SIG-M5 (cell line): ENCODE measurements around the gene PAPOLA.

ENCODE experiments used
- DNase-seq: peaks from one replicate; lab custom pipeline; 2025; lab: John Stamatoyannopoulos, UW

Gene PAPOLA

GRCh38 chr14:96586056-96586455 is 83.9 kb downstream of the PAPOLA start:
- no peak for DNase-seq

DNA sequence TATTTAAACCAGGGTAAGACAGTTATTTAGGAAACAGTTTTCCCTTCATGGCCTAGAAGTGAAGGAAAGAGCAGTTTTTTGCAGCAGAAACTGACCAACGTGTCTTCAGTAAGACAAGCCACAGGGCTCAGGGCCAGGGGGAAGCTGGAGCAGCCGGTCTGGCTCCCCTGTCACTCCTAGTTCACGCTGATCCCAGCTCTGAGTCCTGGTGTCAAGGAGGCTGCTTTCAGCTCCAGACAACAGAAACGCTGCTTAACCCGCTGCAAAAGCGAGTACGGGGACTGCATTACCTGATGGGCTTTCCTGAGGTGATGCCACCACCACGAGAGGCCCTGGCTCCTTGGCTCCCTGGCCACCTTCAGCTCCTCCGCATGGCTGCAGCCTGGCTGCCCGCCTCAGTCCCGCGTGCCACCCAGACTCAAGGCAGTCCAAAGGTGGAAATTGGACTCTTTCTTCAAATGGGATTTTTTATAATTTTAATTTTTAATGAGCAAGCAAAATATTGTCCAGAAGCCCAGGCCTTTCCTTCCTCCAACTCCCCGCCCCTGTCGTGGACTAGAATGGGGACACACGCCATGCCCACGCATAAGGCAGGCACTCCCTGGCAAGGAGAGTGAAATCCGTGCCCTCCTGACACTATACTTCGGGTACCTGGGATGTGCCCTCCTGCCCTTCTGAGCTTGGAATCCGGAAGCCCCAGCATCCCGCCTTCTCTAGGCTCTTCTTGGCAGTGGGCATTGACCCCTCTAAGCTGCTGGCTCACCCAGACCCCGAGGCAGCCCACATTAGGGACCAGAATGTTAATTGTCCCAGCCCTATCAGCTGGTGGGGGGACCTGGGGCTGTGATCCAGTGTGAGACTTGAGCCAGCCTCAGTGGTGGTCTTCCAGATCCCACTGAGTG is 85.0 kb downstream of the PAPOLA start:
- DNase-seq, result no peak

GRCh38 chr14:96587823-96588385 is 85.7 kb downstream of the PAPOLA start:
- DNase-seq, result no peak

DNA sequence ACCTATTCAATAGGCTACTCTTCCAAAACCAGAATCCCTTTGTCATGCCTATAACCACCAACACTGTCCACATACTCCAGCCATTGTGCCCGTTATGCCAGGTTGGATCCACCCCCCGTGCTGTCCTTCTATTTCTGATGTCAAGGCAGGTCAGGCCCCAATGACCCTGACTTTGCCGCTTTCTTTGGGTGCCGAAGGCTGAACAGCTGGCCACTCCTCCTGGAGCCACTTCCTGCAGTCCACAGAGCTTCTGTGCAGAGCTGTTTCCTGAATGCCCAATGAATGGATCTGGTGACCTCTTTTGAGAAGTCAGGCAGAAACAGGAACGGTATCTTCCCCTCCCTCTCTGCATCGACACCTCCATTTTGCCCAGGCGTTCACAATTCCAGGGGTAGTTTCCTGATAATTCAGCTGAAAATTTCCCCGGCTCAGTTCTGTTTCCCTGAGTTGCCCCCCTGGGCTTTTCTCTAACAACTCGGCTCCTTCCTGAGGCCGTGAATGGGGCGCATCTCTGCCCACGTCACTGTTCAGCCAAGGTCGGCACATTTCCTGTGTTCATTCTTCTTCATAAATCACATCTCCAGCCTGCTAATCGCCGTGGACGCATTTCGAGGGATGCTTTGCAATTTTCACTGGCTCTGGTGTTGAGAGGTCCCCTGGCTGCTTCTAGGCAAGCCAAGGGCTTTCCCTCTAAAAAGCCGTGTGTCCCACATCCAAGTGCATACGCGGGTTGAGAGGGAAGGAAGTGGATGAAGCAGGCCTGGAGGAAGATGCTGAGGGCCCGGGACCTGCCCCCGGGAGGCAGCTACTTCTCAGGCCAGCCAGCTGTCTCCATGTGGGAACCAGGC is 86.5 kb downstream of the PAPOLA start:
- DNase-seq, result no peak

DNA sequence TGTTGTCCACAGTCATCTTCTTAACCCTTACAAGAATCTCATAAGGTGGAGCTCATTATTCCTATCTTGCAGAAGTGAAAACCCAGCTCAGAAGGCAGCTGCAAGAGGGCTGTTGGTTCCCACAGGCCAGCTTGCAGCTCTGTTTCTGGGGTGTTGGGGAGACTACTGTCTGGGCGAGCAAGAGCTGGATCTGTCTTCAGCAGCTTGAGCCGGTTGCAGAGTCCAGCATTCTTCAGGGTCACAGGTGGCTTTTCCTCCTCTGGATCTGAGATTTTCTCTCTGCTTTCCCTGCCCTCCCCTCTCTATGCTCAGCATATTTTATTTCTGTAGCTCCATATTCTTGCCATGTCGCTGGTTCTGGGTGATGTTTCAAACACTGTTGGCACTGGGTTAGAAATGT is 87.4 kb downstream of the PAPOLA start:
- no peak for DNase-seq

GRCh38 chr14:96590190-96590864 is 88.1 kb downstream of the PAPOLA start:
- no peak for DNase-seq

GRCh38 chr14:96592591-96593386 is 90.6 kb downstream of the PAPOLA start:
- no peak for DNase-seq

DNA sequence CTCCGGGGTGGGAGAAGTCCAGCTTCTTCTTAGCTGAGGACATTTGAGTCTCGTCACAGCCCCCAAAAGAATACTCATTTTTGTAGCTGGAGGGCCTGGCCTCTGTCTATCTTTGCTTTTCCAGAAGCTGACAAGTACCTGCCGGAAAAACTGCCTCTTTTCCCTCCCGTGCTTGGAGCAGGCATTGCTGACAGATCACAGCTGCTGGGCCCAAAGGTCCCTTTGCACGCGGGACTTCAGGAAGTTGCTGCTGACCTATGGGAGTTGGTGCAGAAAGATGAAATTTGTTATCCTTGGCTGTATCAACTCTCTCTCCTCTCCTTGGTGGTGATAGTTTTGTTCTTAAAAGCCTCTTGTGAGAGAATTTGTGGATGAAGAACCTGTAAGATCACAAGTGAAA is 92.8 kb downstream of the PAPOLA start:
- DNase-seq, result no peak

- DNase-seq, result no peak
These were observed 95.5 kb downstream of the PAPOLA start for GRCh38 chr14:96597680-96598079.

- DNase-seq, result no peak
These were observed 96.2 kb downstream of the PAPOLA start for GRCh38 chr14:96598332-96598928.

- DNase-seq, result no peak
These were observed 96.9 kb downstream of the PAPOLA start for GRCh38 chr14:96599076-96599475.

GRCh38 chr14:96602186-96602585 is 100.0 kb downstream of the PAPOLA start:
- DNase-seq, result no peak

- no peak for DNase-seq
These were observed 101.4 kb downstream of the PAPOLA start for GRCh38 chr14:96603350-96604255.

DNA sequence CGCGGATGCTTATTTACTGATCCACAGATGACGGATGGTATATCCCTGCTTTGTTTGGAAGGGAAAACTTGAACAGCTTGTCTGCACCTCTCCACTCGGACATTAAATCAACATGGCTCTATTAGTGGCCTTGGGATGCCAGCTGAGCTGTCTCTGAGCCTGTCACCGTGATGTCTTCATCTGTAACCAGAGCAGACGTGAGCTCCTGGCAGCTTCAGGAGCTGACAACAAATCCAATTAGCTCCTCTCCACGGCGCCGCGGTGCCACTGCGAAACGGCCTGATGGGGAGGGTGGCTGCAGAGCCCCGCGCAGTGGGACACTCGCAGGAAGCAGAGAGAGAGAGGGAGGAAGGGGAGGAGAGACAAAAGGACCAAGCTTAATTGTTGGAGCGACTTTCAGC is 112.3 kb downstream of the PAPOLA start:
- DNase-seq, result no peak

- DNase-seq, result no peak
These were observed 114.1 kb downstream of the PAPOLA start for GRCh38 chr14:96616161-96616721.
